KOPT-K1 (cell line): ENCODE measurements around the gene ITFG2.

Experiments used
- H3K27ac ChIP-seq: fragments of 200-600 bp; sonication (generic); 2 replicates; pipeline ENCODE4 v1.5.1; 2016; ENCODE audit warnings: antibody characterized with exemption, mild to moderate bottlenecking, low read depth, low read length; ENCODE audit not compliant: poor library complexity, severe bottlenecking
- H3K36me3 ChIP-seq: fragments of 200-600 bp; sonication (generic); 2 replicates; pipeline ENCODE4 v1.5.1; 2017; ENCODE audit warnings: antibody characterized with exemption, mild to moderate bottlenecking, low read length, moderate library complexity; ENCODE audit not compliant: insufficient read depth
- H3K9me3 ChIP-seq: fragments of 200-600 bp; sonication (generic); 2 replicates; pipeline ENCODE4 v1.5.1; 2017; ENCODE audit warnings: antibody characterized with exemption, low read length, mild to moderate bottlenecking; ENCODE audit not compliant: insufficient read depth, poor library complexity, severe bottlenecking

ITFG2 gene

DNA sequence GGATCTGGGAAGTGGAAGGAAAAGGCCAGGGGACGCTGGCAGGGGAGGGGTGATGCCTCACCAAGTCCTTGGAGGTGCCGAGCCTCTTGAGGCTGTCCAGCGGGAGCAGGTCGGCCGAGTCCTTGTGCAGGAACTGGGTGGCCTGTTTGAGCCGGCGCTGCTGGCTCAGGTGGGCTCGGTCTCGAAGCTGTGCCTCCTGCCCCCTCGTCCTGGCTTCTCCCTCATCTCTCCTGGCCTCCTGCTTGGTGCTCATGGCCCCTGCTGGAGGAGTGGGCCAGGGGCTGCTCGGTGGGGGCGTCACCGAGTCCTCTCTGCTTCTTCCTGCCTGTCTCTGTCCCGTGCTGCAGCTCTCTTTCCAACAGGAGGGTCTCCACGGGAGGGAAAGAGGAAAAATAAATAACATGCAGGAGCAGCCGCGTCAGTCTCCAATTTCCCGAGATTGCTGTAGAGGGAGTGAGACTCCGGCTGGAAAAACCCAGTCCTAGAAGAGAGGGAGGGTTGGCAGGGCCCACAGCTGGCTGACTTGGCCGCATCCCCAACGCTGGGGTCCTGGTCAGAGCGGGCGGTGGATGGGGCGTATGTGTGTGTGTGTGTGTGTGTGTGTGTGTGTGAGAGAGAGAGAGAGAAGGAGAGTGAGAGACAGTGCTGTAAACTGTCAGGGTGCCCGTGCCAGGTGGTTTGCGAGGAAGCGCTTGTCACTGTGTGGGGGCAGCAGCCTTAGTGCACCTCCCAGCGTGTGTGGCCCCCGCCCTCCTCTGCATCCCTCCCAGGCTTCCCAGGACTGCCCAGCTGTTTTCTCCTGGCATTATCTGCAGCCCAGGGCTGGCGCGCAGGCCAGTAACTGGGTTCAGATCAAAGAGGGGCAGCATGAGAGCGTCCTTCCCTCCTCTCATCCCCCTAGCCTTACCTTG, 22.4 kb downstream of the ITFG2 start, which contains the start of gene NRIP2:
TSS of gene NRIP2 (minus strand) at position 455 of the 911 bp plus-strand sequence. CDS start at position 403, 52 bp downstream.
- no peak within 1 kb of the TSS for H3K27ac ChIP-seq
- H3K9me3 ChIP-seq = no peaks in the 10 kb centered on the region
- peaks cover 54% of the 10 kb centered on the region for H3K36me3 ChIP-seq

DNA sequence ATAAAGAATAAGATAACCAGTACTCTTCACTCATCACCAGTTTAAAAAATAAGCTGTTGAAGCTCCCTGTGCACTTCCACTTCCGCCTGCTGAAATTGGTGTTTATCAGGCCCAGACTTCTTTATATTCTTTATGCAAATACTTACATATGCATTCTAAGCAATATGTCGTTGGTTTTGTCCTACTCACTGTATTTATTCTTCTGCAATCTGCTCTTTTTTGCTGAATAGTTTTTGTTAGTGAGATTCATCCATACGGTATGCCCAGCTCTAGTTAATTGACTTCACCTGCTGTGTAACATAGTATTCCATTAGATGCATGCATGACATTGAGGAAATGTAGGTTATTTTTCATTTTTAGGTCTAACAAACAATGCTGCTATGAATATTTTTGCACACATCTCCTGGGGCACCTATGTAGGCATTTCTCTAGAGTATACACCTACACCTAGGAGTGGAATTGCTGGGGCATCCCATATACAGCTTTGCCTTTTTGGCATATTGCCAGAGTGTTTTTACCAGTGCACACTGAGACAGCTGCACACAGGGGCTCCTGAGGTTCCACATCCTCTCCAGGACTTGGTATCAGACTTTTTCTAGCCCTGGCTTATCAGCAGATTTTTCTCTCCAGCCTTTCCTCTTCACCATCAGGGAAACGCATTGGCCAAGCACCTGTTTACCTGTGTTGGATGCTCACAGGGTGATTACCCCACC, 23.4 kb downstream of the ITFG2 start:
- Histone ChIP-seq H3K36me3 (peaks cover 48% of the 10 kb centered on the region), H3K9me3 (no peaks in the 10 kb centered on the region), H3K27ac (no peak overlapping the region)

DNA sequence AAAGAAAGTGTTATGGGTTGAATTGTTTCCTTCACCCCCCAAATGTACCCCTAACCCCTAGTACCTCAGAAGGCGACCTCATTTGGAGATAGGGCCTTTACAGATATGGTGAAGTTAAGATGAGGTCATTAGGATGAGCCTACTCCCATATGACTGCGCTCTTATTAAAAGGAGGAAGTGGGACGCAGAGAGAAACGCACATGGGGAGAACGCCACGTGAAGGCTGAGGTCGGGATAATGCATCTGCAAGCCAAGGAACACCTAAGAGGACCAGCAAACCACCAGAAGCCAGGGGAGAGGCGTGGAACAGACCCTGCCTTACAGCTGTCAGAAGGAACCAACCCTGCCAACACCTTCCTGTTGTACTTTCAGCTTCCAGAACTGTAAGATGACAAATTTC, 24.1 kb downstream of the ITFG2 start:
- Histone ChIP-seq H3K9me3 (no peaks in the 10 kb centered on the region), H3K36me3 (peaks cover 50% of the 10 kb centered on the region), H3K27ac (no peak overlapping the region)

DNA sequence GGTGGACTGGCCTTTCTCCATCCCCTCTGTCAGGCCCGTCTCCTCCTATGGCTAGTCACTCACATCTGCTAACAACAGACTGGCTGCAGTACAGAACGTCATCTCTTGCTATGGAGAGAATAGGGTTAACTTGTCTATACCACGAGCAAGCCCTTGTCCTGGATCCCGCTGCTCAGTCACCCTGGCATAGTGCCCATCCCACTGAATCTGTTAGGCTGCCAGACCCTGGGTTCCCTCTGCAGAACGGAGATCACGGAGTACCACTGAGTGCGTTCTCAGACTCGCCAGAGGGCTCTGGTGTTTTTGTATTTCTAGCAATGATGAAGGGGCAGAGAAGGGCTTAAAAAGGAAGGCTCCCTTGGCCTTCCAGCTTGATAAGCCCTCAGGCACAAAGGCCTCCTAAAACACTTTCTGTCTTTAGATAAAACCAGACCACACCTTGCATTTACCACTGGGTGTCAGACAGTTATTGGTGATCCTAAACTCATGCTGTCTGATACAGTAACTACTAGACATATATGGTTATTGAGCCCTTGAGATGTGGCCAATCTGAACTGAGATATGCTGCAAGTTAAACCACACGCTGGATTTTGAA, 28.7 kb downstream of the ITFG2 start:
- Histone ChIP-seq H3K36me3 (peaks cover 53% of the 10 kb centered on the region), H3K9me3 (no peaks in the 10 kb centered on the region), H3K27ac (no peak overlapping the region)

DNA sequence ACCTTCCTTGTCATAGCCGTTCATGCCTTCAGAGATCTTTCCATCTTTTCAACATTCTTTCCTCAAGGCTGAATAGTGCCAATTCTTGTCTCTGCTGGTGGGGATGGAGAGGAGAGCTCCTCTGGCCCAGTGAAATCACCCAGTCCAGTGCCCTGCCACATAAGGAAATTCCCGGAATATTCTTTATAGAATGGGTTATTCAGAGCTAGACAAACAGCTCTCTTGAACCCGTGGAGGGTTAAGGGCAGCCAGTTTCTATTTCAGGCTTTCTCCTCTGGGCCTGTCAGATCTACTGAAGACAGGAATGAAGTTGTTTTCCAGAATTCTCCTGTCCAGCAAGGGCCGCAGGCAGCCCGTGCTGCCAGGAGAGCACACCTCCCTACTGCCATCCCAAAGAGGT, 30.5 kb downstream of the ITFG2 start:
- Histone ChIP-seq H3K9me3 (no peaks in the 10 kb centered on the region), H3K27ac (no peak overlapping the region), H3K36me3 (peaks cover 48% of the 10 kb centered on the region)

DNA sequence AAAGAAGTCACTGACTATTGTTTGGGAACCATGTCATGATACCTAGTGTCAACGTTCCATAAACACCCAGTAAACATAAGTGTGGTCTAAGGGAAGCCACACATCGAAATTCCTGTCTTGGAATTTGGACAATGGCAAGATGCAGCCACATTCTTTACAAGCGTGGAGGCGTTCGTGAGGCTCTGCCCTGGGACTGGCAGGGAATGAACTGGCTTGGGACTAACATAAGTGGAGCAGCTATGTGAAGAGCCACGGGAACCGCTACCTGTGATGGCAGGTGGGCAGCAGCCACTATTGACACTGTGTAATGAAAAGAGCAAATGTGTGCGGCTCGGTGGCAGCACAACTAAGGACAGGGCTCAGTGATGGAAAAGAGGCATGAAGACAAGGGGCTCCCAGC, 32.3 kb downstream of the ITFG2 start:
- H3K36me3 ChIP-seq = peaks cover 31% of the 10 kb centered on the region

DNA sequence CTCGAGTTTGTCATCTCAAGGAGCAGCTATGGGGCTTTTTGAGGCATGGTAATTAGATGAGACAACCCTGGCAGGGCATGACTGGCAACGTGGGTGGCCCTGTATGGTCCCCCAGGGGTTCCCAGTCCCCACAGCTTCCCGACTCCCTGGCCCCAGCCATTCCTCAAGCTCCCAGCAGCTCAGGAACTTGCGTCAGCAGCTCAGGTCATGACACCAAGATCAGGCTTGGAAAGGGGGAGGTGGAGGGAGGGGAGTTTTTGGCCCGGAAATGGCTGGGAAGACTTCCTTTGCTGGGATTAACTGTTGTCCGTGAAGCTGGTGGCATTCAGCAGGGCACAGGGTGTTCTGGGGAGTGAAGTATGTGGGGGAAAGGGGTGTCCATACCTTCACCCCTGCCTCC, 32.8 kb downstream of the ITFG2 start:
- Histone ChIP-seq H3K9me3 (no peaks in the 10 kb centered on the region), H3K27ac (no peak overlapping the region), H3K36me3 (peaks cover 29% of the 10 kb centered on the region)

More for the DNA sequence above, 32.3 kb downstream of the ITFG2 start:
- Histone ChIP-seq H3K9me3 (no peaks in the 10 kb centered on the region), H3K27ac (no peak overlapping the region)

DNA sequence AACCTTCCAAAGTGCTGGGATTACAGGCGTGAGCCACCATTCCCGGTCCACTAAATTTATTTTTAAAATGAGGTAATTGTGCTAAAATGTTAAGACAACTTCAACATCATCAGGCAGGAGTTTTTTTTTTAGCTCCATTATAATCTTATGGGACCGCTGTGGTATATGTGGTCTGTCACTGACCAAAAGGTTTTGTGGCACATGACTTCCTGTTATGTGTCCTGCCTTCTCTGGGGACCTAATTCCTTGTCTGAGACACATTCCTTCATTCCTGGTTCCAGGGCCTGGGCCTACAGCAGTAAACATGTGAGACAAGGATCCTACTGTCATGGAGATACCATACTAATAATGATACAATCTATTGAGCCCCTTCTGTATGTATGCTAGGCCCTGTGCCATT, 39.5 kb downstream of the ITFG2 start:
- H3K9me3 ChIP-seq = no peaks in the 10 kb centered on the region
- H3K36me3 ChIP-seq = peaks cover 16% of the 10 kb centered on the region; the same call in 1 of the 2 replicates
- H3K27ac ChIP-seq = no peak overlapping the region

DNA sequence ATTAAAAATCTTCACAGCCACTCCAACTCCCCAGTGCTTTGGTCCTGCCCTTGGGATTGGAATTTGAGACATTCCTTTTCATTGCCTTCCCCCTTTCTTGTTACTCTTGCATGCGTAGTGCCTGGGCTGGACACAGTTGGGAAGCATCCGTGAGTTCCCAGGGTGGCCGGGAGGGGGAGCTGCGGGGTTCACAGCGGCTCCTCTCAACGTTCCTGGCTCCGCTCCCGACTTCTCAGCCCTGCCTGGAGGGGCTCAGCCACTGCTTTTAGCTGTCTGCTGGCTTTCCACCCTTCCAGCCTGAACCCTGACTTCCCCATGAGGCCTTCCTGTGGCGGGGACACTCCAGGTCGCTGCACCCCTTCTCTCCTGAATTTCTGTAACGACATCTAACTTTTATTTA, 41.2 kb downstream of the ITFG2 start:
- H3K27ac ChIP-seq = no peak overlapping the region
- H3K9me3 ChIP-seq = no peaks in the 10 kb centered on the region
- peaks cover 33% of the 10 kb centered on the region for H3K36me3 ChIP-seq

DNA sequence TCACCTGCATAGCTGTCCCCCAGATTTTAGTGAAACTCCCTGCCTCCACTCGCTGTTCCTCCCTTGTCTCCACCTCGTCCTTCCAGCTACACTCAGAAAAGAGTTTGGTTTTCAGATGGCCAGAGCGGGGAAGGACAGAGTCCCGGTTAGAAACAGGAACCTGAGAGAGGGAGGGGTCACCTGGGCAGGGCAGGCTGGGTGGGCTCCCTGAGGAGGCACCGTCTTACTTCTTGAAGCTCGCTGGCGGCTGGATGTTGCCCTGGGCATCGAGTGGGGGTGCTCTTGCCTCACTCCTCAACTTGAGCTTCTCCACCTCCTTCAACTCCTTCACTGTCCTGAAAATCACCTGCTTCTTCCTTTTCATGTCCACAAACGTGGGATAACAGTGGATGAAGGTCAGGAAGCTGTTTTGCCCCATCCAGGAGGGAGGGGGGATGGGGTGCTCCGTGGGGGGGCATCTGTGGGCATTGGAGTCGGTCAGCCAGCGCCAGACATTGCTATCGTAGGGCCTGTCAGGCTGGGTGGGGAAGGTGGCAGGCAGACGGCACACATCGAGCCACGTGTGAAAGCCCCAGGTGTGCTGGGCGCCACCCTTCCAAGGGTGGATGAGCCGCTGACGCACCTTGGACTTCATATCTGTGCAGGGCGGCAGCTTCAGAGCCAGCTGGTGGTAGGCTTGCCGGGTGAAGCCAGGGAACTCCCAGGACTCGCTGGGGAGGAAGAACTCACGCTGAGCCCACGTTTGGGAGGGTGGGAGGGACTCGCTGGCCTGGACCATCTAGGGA, 42.4 kb downstream of the ITFG2 start:
- Histone ChIP-seq H3K36me3 (peaks cover 46% of the 10 kb centered on the region), H3K9me3 (no peaks in the 10 kb centered on the region), H3K27ac (no peak overlapping the region)

DNA sequence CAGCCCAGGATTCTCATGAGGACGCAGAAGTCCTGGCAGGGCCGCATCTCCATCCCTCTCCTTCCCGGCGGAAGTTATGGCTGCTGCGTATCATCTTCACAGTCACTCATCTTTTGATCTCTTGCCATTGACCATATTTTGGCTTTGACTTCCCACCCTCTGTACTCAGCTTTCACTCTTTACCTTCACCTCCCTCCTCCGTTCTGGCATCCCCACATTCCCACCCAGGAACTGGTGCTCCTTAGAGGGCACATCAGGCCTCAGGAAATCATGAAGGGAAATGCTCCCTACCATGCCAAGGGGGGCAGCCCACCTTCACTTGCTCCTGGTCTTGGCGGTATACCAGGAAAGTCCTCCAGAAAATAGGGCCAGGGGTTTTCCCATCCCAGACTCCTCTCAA, 43.1 kb downstream of the ITFG2 start:
- no peak overlapping the region for H3K27ac ChIP-seq

DNA sequence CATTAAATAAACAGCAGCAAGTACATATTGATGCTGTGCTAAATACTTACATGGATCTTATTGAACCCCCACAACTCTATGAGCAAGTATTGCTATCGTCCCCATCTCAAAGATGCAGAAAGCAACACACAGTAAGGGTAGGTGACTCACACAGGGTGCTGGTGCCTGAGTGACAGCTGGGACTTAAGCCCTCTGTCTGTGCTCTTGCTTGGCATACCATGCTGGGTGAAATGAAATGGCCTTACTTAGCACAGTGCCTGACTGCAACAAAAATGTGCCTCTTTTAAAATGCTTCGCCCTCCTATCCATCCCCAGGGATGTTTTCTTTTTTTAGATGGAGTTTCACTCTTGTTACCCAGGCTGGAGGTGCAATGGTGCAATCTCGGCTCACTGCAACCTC, 43.6 kb downstream of the ITFG2 start:
- H3K9me3 ChIP-seq = no peaks in the 10 kb centered on the region
- H3K36me3 ChIP-seq = peaks cover 58% of the 10 kb centered on the region
- no peak overlapping the region for H3K27ac ChIP-seq

More for the DNA sequence above, 43.1 kb downstream of the ITFG2 start:
- Histone ChIP-seq H3K9me3 (no peaks in the 10 kb centered on the region), H3K36me3 (peaks cover 53% of the 10 kb centered on the region)

DNA sequence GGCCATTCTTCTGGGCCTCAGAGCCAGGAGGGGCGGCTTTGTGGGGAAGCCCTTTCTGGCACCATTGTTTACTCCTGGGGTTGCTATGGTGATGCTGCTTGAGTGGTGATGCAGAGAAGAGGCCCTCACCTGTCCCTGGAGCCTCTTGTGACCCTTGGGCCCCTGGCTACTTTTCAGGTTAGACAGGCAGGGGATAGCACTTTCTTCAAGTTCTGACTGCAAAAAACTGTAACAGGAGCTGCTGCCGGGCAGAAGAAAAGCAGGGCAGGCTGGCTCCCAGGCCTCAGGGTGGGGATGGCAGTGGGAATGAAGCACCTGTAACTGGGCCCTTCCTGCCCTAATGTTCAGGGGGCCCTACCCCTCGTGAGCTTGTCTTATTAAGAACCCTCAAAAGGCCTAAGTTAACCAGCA, 44.6 kb downstream of the ITFG2 start, which contains the start of gene TEX52:
TSS of gene TEX52 (minus strand) at position 19 of the 411 bp plus-strand sequence. CDS start at position 6, 13 bp downstream.
- Histone ChIP-seq H3K9me3 (no peaks in the 10 kb centered on the region), H3K36me3 (peaks cover 63% of the 10 kb centered on the region), H3K27ac (no peak within 1 kb of the TSS)

DNA sequence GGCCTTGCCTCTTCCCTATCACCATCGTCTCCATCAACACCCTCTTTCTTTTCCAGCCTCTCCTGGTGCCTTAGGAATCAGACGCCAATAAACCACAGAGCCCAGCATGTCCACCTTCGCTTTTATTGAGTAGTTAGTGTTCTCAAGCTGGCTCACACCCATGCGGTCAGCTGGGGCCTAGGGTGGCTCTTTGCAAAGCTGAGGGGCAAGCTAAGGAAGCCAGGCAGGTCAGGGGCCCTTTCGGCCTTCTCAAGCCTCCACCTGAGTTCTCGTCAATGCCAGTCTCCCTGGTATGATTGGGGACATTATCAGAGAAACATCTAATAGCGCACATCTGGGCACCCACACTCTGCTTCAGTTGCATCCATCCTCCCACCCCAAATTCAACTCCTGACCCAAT, 45.1 kb downstream of the ITFG2 start:
- H3K9me3 ChIP-seq = no peaks in the 10 kb centered on the region
- peaks cover 66% of the 10 kb centered on the region for H3K36me3 ChIP-seq
- no peak overlapping the region for H3K27ac ChIP-seq
